IPS-15b (cell line): ENCODE measurements around the gene OR5L1.

Experiments used
- H3K27me3 ChIP-seq: one replicate; pipeline ENCODE4 v1.6.1; 2013; ENCODE audit warnings: low read length; ENCODE audit not compliant: control insufficient read depth, insufficient read depth
- H3K36me3 ChIP-seq: one replicate; pipeline ENCODE4 v1.6.1; 2013; ENCODE audit warnings: low read length; ENCODE audit not compliant: control insufficient read depth, insufficient read depth
- H3K4me1 ChIP-seq: one replicate; pipeline ENCODE4 v1.6.1; 2013; ENCODE audit warnings: mild to moderate bottlenecking, low read length; ENCODE audit not compliant: control insufficient read depth, insufficient read depth
- H3K4me3 ChIP-seq: one replicate; pipeline ENCODE4 v1.5.1; 2013; ENCODE audit warnings: low read depth, low read length
- H3K9ac ChIP-seq: one replicate; pipeline ENCODE4 v1.6.1; 2013; ENCODE audit warnings: low read depth, mild to moderate bottlenecking, low read length
- H3K9me3 ChIP-seq: one replicate; pipeline ENCODE4 v1.6.1; 2013; ENCODE audit warnings: mild to moderate bottlenecking, low read length; ENCODE audit not compliant: control insufficient read depth, insufficient read depth

The OR5L1 gene

GRCh38 chr11:55811067-55811466 lies at the start of gene OR5L1:
OR5L1 (plus strand) TSS chr11:55811367; CDS start chr11:55811467, 100 bp downstream.
- Histone ChIP-seq H3K4me1 (no peaks in the 10 kb centered on the region), H3K27me3 (no peaks in the 10 kb centered on the region), H3K36me3 (peaks cover 2% of the 10 kb centered on the region), H3K9ac (no peak within 1 kb of the TSS), H3K9me3 (peaks cover 18% of the 10 kb centered on the region), H3K4me3 (no peak within 1 kb of the TSS)

GRCh38 chr11:55773138-55773537 lies 38.0 kb upstream of the OR5L1 start, which contains the start of gene OR5D13:
OR5D13 (plus strand) TSS chr11:55773438; CDS start chr11:55773438, 0 bp downstream.
- peaks cover 11% of the 10 kb centered on the region for H3K9me3 ChIP-seq
- H3K36me3 ChIP-seq, result no peaks in the 10 kb centered on the region
- H3K9ac ChIP-seq, result no peak within 1 kb of the TSS
- H3K4me3 ChIP-seq, result no peak within 1 kb of the TSS
- H3K27me3 ChIP-seq, result no peaks in the 10 kb centered on the region
- no peaks in the 10 kb centered on the region for H3K4me1 ChIP-seq

GRCh38 chr11:55791606-55792005 lies 19.6 kb upstream of the OR5L1 start:
- peaks cover 18% of the 10 kb centered on the region for H3K9me3 ChIP-seq
- H3K36me3 ChIP-seq, result no peaks in the 10 kb centered on the region
- no peak overlapping the region for H3K4me3 ChIP-seq
- H3K27me3 ChIP-seq, result no peaks in the 10 kb centered on the region
- H3K9ac ChIP-seq, result no peak overlapping the region
- no peaks in the 10 kb centered on the region for H3K4me1 ChIP-seq

- Histone ChIP-seq H3K4me1 (no peaks in the 10 kb centered on the region), H3K27me3 (no peaks in the 10 kb centered on the region), H3K9me3 (peaks cover 11% of the 10 kb centered on the region), H3K9ac (no peak overlapping the region), H3K4me3 (no peak overlapping the region), H3K36me3 (no peaks in the 10 kb centered on the region)
These were observed 17.8 kb upstream of the OR5L1 start for GRCh38 chr11:55793321-55793720.

- no peaks in the 10 kb centered on the region for H3K4me1 ChIP-seq
- H3K9me3 ChIP-seq, result peaks cover 19% of the 10 kb centered on the region
- no peaks in the 10 kb centered on the region for H3K36me3 ChIP-seq
- no peaks in the 10 kb centered on the region for H3K27me3 ChIP-seq
- no peak within 1 kb of the TSS for H3K4me3 ChIP-seq
- no peak within 1 kb of the TSS for H3K9ac ChIP-seq
These were observed 15.9 kb upstream of the OR5L1 start, which contains the start of gene OR5D14 for GRCh38 chr11:55795256-55795655. OR5D14 (plus strand) TSS chr11:55795556; CDS start chr11:55795556, 0 bp downstream.

GRCh38 chr11:55806248-55806647 lies 4.9 kb upstream of the OR5L1 start:
- H3K4me1 ChIP-seq, result no peaks in the 10 kb centered on the region
- H3K36me3 ChIP-seq, result no peaks in the 10 kb centered on the region
- no peaks in the 10 kb centered on the region for H3K27me3 ChIP-seq
- H3K9me3 ChIP-seq, result peaks cover 19% of the 10 kb centered on the region
- H3K4me3 ChIP-seq, result no peak overlapping the region
- H3K9ac ChIP-seq, result no peak overlapping the region

GRCh38 chr11:55819330-55819729 lies 8.2 kb downstream of the OR5L1 start, which contains the start of gene OR5D18:
OR5D18 (plus strand) TSS chr11:55819630; CDS start chr11:55819630, 0 bp downstream.
- H3K9me3 ChIP-seq, result peaks cover 6% of the 10 kb centered on the region
- no peak within 1 kb of the TSS for H3K9ac ChIP-seq
- H3K27me3 ChIP-seq, result no peaks in the 10 kb centered on the region
- H3K4me1 ChIP-seq, result no peaks in the 10 kb centered on the region
- no peak within 1 kb of the TSS for H3K4me3 ChIP-seq
- H3K36me3 ChIP-seq, result peaks cover 2% of the 10 kb centered on the region

- Histone ChIP-seq H3K36me3 (no peaks in the 10 kb centered on the region), H3K9ac (no peak within 1 kb of the TSS), H3K4me3 (no peak within 1 kb of the TSS), H3K4me1 (no peaks in the 10 kb centered on the region), H3K27me3 (no peaks in the 10 kb centered on the region), H3K9me3 (peaks cover 30% of the 10 kb centered on the region)
These were observed 15.8 kb downstream of the OR5L1 start, which contains the start of gene OR5L2 for GRCh38 chr11:55826919-55827318. OR5L2 (plus strand) TSS chr11:55827219; CDS start chr11:55827219, 0 bp downstream.

- Histone ChIP-seq H3K9ac (no peak within 1 kb of the TSS), H3K4me1 (no peaks in the 10 kb centered on the region), H3K27me3 (no peaks in the 10 kb centered on the region), H3K4me3 (no peak within 1 kb of the TSS), H3K9me3 (peaks cover 18% of the 10 kb centered on the region), H3K36me3 (no peaks in the 10 kb centered on the region)
These were observed 27.3 kb downstream of the OR5L1 start, which contains the start of gene OR5D16 for GRCh38 chr11:55838452-55838851. OR5D16 (plus strand) TSS chr11:55838752; CDS start chr11:55838752, 0 bp downstream.

- H3K27me3 ChIP-seq, result no peaks in the 10 kb centered on the region
- no peak overlapping the region for H3K4me3 ChIP-seq
- peaks cover 2% of the 10 kb centered on the region for H3K9me3 ChIP-seq
- no peaks in the 10 kb centered on the region for H3K4me1 ChIP-seq
- no peaks in the 10 kb centered on the region for H3K36me3 ChIP-seq
- no peak overlapping the region for H3K9ac ChIP-seq
These were observed 36.3 kb downstream of the OR5L1 start for GRCh38 chr11:55847453-55847852.

GRCh38 chr11:55849037-55849436 lies 37.9 kb downstream of the OR5L1 start:
- H3K4me3 ChIP-seq, result no peak overlapping the region
- no peaks in the 10 kb centered on the region for H3K36me3 ChIP-seq
- no peak overlapping the region for H3K9ac ChIP-seq
- H3K9me3 ChIP-seq, result peaks cover 2% of the 10 kb centered on the region
- no peaks in the 10 kb centered on the region for H3K27me3 ChIP-seq
- H3K4me1 ChIP-seq, result no peaks in the 10 kb centered on the region

- no peaks in the 10 kb centered on the region for H3K27me3 ChIP-seq
- no peaks in the 10 kb centered on the region for H3K4me1 ChIP-seq
- H3K36me3 ChIP-seq, result no peaks in the 10 kb centered on the region
- no peak overlapping the region for H3K4me3 ChIP-seq
- H3K9me3 ChIP-seq, result peaks cover 2% of the 10 kb centered on the region
- no peak overlapping the region for H3K9ac ChIP-seq
These were observed 41.0 kb downstream of the OR5L1 start for GRCh38 chr11:55852141-55852540.
